ENCODE results near the gene CERT1.

GRCh38 chr5:75365740-75366139 is 145.7 kb downstream of the CERT1 start:
- TF ChIP-seq POLR2A (IDR thresholded peaks at IDR 0.05) (no peak), CTCF (IDR thresholded peaks at IDR 0.05) (no peak)
